GM19455 (cell line): Measurements from ENCODE around the gene CCNY.

Experiments used
- ATAC-seq: cut with Tn5 transposase; IDR thresholded peaks from one replicate; pipeline ENCODE4 v1.9.1; 2021; ENCODE audit not compliant: unreplicated experiment

Gene CCNY

DNA sequence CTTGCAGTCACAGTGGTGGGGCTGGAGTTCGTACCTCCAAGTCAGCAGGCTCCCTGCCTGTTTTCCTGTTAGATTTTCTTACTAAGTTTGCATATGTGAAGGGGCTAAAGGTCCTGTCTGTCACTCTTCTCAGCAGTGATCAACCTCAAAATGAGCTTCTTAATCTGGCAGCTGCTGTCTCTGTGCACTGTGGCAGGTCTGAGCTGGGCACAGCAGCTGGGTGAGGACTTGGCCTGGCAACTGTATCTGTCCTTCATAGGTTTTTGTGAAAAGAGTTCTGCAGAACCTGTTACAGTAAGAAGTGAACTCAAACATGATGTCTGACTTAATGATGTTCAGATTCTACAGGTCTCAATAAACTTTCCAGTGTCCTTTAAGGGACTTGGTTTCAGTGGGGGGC, 237.5 kb downstream of the CCNY start:
- ATAC-seq, result no peak

DNA sequence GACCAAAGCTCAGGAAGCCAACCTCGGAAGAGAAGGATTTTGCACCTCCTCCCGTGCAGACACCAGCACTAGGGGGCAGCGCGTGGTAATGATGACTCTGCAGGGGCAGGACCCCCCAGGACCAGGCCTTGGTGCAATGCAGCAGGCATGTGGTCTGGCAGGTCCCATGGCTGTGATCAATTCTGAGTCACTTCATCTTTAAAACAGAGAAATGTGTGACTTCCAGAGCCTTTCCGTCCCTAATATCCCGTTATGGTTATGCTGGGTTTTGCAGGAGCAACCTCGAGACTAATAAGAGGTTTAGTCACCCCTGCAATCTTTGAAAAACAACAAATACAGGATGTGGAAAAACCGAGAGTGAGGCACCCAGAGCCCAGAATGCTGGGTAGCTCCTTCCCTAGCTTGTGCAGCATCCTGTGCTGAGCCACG, 238.6 kb downstream of the CCNY start:
- no peak for ATAC-seq

DNA sequence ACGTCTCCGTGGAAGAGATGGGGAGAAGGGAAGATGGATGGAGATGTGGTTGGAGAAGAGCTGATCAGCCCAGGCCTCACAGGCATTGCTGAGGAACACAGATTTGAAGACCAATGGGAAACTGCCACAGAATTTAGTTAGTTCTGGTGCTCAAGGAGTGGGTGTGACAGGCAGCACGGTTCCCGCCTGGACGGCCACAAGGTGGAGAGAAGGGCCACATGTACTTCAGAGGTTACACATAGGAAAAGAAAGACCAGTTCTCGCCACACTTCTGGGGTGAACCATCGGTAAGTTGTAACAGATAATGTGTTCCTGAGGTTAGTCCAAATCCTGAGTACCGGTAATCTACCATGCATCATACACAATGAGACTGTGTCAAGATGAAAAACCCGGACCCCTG, 239.3 kb downstream of the CCNY start:
- no peak for ATAC-seq

DNA sequence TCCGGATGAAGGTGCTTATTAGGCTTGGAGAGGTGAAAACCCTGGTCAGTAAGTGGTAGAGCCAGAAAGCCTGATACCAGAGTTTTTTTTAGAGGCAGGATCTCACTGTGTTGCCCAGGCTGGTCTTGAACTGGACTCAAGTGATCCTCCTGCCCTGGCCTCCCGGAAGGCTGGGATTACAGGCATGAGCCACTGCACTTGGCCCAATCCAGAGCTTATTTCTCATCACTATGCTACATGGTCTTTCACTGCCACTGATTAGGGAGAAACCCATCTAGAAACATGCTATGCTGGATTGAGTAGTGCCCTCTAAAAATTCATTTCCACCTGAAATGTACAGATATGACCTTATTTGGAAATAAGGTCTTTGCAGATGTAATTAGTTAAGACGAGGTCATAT, 240.4 kb downstream of the CCNY start:
- no peak for ATAC-seq

DNA sequence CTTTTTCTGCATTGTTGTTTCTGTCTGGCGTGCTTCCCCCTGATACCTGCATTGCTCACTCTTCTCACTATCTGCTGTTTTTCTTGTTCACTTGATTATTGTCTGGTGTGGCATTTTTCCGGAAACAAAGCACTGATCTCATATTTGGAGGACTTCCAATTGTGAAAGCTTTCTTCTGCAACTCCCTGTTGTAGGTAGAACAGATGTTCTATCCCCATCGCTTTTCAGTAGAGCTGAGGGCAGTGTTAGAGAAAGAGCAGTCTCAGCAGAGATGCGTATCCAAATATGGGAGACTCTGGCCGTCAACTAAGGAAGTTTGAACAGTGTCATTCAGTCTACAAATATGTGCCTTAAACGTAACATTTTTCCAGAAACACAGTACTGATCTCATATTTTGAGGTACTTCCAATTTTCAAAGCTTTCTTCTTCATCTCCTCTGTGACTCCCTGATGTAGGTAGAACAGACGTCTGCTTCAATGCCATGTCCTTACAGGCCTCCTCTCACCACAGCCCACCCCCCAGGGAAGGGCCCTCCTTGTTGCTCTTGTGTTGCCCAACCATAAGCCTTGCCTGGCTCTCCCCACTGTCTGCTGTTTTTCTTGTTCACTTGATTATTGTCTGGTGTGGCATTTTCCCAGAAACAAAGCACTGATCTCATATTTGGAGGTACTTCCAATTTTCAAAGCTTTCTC, 241.8 kb downstream of the CCNY start:
- ATAC-seq, result no peak

DNA sequence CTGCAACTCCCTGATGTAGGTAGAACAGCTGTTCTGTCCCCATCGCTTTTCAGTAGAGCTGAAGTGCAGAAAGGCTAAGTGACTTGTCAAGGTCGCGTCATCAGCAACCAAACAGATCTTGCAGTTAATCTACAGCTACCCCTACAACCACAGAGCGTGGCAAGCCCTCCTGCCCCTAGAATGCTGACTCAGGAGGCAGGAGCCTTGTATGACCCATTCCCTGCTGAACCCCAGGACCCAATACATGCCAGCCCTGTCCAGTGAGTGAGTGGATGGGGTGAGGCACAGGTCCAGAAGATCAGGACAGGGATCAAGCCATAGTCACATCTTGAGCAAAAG, 242.3 kb downstream of the CCNY start:
- no peak for ATAC-seq

DNA sequence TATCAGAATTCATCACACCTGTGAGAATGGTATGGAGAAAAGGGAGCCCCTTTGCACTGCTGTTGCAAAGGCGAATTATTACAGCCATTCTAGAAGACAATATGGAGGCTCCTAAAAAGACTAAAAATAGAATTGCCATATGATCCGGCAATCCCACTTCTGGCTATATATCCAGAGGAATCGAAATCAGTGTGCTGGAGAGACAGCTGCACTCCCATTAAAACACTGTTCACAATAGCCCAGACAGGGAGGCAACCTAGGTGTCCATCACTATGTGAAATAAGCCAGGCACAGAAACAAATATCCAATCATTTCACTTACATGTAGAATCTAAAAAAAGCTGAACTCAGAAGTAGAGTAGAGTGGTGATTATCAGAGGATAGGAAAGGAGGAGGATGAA, 242.8 kb downstream of the CCNY start:
- no peak for ATAC-seq

DNA sequence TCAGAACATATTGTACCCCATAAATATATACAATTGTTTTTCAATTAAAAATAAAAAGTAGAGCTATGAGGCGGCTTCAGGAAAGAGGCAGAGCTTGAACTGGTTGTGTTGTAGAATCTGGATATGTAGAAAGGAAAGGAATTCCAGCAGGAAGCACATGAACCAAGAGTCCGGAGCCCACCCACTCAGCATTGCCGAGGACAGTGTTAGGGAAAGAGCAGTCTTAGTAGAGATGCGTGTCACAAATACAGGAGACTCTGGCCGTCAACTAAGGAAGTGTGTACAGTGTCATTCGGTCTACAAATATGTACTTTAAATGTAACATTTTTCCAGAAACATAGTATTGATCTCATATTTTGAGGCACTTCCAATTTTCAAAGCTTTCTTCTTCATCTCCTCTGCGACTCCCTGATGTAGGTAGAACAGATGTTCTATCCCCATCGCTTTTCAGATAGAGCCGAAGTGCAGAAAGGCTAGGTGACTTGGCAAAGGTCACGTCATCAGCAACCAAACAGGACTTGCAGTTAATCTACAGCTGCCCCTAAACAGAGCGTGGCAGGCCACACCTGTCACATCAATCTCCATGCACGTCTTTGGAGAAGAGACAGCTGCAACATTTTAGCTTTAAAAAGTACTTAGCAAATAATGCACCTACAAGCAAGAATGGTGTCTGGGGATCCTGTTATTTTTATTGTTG, 243.6 kb downstream of the CCNY start:
- ATAC-seq, result no peak

DNA sequence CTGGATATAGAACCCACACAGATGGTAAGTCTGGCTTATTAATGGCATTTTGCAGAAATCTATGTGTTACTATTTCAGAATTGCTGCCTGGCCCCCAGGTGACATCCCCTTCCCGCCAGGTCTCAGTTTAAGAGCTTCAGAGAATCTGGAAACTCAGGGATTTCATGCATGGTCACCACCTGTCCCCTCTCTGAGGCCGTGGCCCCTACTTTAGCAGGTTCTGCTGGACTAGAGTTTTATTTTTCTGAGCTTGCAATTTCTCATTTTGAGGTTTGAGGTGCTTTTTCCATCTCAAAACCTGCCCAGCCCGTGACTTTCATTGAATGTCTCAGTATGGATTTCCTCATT, 244.1 kb downstream of the CCNY start:
- no peak for ATAC-seq

DNA sequence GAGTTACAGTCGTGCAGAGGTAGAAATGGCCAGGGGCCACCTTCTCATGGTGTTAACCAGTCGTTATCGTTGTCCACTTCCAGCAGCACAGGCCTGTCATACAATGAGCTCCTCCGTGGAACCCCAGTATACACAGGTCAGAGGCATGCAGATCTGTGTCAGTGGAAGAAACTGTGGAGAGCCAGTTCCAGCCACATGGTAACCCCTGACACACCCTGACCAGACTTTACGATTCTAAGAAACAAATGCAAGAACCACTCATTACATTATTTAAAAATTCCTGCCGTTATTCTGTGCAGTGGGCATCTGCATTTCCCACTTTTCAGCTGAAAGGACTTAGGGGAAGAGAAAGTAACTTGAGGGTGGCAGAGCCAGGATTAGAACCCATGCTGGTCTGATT, 245.3 kb downstream of the CCNY start:
- no peak for ATAC-seq

DNA sequence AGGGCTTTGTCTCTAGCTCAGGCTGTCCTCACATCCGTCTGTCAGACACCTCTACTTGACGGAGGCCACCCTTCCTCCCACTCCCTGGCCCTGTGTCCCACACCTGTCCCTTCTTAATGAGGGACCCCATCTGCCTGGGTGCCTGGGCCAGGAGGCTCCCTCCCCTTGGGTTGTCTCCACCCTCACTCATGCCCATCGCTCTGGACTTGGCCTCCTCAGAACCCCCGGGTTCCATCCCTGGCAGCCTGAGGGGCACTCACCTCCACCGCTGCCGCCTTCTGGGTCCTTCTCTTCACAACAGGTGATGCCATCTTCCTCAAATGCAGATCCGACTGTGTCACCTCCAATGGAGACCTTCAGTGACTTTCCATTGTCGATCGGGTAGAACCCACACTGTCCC, 248.6 kb downstream of the CCNY start:
- ATAC-seq, result no peak

DNA sequence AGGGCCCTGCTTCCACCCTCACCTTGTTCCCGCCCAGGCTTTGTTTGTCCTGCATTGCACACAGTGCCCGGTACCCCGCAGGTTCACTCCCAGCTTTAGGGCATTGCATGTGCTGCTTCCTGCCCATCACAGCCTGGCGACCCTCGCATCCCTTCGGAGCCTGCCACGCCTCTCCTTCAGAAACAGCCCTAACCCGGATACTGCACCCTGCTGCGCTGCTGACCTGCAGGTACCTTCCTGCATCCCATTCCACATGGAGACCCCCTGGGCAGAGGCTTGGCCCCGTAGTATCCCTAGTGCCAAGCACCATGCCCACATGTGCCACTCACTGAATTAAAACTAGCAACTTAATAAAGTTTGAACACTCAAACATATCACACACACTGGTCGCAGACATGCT, 249.0 kb downstream of the CCNY start:
- ATAC-seq, result no peak

DNA sequence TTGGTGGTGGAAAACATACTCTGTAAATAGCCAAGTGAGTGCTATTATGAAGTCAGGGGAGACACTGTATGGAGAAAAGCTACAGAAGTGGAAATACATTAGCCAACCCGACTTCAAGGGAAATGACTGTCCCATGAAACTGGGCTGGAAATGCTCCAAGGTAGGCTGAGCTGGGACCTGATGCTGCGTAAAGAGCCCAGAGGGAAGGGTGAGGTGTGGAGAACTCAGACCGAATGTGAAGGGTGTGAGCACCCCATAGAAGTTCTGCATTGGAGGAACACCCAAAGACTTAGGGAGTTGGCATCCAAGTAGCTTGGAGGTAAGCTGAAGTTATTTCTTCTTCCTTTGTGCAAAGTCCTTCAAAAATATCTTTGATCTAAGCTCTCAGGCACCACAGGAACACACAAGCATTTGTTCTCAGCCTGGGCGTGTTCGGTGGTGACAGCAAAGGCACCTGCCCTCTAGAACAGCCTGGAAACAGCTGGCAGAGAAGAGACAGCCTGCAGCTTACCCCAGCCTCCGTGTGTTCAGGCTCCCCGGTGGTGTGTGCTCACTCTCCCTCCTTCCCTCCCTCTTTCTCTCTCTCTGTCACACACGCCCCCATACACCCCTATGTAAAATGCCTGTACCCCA, 249.7 kb downstream of the CCNY start:
- ATAC-seq, result no peak

DNA sequence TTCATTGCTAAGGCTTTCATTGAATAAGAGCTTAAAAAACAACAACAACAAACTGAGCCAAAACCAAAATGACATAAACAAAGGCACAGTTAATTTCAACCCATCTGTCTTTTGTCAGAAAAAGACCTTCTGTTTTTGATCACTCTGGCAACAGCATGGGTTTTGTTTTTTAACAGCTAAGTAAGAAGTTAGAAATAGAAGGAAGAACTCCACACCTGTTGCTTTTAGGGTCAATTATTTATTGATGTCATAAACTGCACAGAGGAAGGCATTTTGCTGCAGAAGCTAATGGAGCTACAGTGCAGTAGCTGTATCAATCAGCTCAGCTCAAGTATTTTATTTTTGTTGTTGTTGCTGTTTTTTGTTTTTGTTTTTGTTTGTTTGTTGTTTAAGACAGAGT, 252.5 kb downstream of the CCNY start:
- no peak for ATAC-seq

DNA sequence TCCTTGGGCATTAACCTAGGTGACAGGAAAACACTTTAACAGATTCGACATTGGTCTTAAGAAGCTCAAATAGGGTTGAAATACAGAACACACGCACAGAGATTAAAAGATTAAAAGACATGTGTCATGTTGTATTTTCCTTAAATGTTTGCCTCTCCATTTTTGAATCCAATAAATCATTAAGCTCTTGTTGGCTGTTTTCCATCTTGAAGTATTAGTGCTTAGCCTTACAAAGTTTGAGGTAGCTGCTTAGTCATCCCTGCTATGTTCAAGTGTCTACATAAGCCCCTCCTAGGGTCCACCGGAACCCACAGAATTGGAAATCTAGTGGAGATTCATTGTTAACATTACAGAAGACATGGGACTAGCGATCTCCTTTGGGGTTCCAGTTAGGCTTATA, 256.1 kb downstream of the CCNY start:
- no peak for ATAC-seq

DNA sequence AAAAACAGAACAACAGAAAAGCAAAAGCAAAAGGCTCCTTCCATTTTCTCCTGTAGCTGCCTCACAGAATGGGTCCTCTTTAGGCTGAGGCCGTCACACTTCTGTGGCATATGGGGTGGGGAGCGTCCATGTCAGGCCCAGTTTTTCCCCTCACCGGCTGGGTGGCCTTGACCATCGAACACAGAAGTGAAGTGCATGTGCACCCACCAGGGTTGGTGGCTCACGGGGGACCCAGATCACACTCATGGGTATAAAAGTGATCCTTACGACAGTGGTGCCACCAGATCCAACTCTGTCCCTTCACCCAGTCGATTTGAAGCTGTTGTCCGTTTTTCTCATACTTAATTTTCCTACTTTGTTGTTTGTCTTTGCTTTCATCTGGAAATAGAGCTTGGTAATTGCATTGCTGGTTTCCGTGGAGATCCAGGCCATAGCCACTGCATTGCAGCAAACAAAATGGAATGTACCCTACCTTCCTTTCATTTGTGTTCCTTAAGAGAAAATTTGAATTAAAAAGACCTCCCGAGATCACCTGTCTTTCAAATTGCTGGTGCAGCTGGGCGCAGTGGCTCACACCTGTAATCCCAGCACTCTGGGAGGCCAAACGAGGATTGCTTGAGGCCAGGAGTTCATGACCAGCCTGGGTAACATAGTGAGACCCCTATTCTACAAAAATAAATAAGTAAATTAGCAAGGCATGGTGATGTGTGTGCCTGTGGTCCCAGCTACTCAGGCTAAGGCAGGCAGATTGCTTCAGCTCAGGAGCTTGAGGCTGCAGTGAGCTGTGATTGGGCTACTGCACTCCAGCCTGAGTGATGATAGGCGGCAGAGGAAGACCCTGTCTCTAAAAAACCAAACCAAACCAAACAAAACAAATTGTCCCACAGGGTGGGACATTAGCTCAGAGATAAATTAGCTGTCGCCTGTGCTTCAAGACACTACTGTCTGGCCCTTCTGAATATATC, 258.1 kb downstream of the CCNY start:
- no peak for ATAC-seq

DNA sequence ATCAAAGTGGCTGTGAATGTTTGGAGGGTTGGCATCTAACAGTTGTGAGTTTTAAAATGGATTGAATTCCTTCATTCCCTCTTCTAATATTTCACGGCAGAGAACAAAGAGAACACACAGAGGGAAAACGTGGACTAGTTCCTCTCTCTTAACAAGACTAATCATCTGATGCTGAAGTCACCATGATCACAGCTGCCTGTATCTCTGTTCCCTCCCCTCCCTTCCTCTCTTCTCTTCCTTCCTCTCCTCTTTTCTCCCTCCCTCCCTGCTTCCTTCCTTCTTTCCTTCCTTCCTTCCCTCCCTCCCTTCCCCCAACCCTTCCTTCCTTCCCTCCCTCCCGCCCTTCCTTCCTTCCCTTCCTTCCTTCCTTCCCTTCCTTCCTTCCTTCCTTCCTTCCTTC, 258.8 kb downstream of the CCNY start:
- no peak for ATAC-seq

DNA sequence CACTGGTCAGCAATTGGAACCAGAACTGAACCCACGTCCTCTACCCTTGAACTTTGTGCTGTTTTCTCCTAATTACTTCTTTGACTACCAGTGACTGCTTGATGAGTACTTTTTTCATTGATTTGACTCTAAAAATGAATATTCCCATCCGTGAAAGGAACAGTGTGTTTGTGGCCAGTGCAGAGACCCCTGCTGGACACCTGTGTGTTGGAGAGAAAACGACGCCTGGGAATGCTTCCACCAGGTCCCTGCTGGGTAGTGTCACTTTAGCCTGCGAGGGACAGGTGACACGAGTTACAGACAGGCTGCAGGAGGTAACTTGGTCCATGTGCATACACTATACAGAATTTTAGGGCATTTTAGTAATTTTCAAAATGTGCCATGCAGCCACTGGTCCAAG, 262.1 kb downstream of the CCNY start:
- no peak for ATAC-seq

DNA sequence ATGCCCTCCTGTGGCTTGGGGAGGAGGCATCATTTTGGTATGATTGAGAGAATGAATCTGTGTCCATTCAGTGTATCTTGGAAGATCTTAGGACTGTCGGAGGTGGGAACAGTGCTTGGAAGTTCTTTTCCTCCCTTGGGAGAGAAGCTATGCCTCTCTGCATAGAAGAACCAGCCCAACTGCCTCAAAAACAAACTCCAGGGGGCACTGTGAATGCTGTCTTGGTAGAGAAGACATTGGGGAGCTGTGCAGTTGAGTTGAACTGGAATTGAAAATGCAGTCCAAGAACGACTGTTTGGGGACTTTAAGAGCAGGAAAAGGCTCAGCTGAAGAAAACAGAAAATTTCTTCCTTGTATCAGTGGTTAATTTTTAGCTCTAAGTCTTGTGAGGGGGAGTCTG, 263.9 kb downstream of the CCNY start:
- ATAC-seq, result no peak

DNA sequence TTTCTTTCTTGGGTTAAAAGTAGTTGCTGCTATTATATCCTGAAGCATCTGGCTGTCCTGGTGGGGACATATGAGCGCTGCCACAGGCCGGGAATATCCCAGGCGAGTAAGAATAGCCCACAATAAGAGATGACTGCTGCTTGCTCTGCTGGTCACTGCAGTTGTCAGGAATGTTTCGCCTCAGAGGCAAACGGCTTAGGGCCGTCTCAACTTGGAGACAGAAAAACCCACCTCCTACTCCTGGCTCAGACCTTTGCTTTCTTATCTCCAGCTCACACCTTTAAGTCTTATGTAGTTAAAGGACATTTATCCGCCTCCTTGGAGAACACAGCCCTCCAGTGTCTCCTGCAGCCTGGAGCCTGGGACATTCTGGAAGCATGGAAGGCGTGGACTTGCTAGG, 268.9 kb downstream of the CCNY start, which contains the start of gene GJD4:
TSS of gene GJD4 (plus strand) at position 151 of the 400 bp plus-strand sequence. CDS start at position 378, 227 bp downstream.
- ATAC-seq, result no peak

DNA sequence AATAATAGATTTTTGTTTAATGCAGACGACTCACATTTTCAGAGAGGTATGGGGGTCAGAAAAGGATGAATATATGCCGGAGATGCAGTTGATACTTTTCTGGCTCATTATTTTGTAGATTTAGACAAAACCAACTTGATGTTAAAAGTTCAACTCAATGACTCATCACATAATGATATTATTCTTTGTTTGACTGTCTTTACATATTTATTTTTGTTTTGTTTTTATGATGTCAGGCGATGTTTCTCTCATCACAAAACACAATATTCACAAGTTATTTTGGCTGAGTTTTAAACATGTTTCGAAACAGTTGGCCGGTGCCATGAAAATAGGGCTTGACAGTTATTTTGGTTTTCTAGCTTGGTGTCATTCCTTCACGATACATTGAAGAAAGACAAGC, 270.1 kb downstream of the CCNY start:
- ATAC-seq, result no peak
